ENCODE data around the gene PIGS. TPM values are rescaled to one million over a fixed set of nuclear protein-coding genes. Genes with fewer than 3 reads are reported as not detected.

The PIGS gene
- total and polyA plus RNA-seq, 2 experiments from 2014 or later: 107 to 122 TPM

GRCh38 chr17:28521311-28522085 lies 49.8 kb downstream of the PIGS start:
- peak in 1 of 2 donors; percentile 46 for DNase-seq (ENCODE audit: low read depth in 1 of 2, low spot score in 1 of 2)

GRCh38 chr17:28520687-28521086 lies 50.6 kb downstream of the PIGS start:
- TF ChIP-seq CTCF (IDR thresholded peaks at IDR 0.05; ENCODE audit: low read depth, low read length): no peak
- no peak overlapping the region for H3K4me3 ChIP-seq
- peaks cover 11% of the 10 kb centered on the region for H3K4me1 ChIP-seq (ENCODE audit: low read depth)
- H3K27me3 ChIP-seq: no peaks in the 10 kb centered on the region
- H3K36me3 ChIP-seq: no peaks in the 10 kb centered on the region
- H3K9me3 ChIP-seq (ENCODE audit: low read depth): no peaks in the 10 kb centered on the region
- no peak for DNase-seq (ENCODE audit: low read depth in 1 of 2, low spot score in 1 of 2)
- no peak overlapping the region for H3K27ac ChIP-seq

More at GRCh38 chr17:28521311-28522085, 49.8 kb downstream of the PIGS start:
- Histone ChIP-seq H3K27me3 (no peaks in the 10 kb centered on the region), H3K27ac (no peak overlapping the region), H3K4me3 (no peak overlapping the region), H3K4me1 (ENCODE audit: low read depth) (peaks cover 17% of the 10 kb centered on the region), H3K36me3 (no peaks in the 10 kb centered on the region), H3K9me3 (ENCODE audit: low read depth) (no peaks in the 10 kb centered on the region)
- no peak for TF ChIP-seq CTCF (IDR thresholded peaks at IDR 0.05; ENCODE audit: low read depth, low read length)

GRCh38 chr17:28519236-28519635 lies 52.1 kb downstream of the PIGS start:
- no peaks in the 10 kb centered on the region for H3K36me3 ChIP-seq
- no peak overlapping the region for H3K4me3 ChIP-seq
- no peak overlapping the region for H3K27ac ChIP-seq
- TF ChIP-seq CTCF (IDR thresholded peaks at IDR 0.05; ENCODE audit: low read depth, low read length): no peak
- H3K9me3 ChIP-seq (ENCODE audit: low read depth): no peaks in the 10 kb centered on the region
- no peaks in the 10 kb centered on the region for H3K4me1 ChIP-seq (ENCODE audit: low read depth)
- DNase-seq (ENCODE audit: low read depth in 1 of 2, low spot score in 1 of 2): no peak
- H3K27me3 ChIP-seq: no peaks in the 10 kb centered on the region

GRCh38 chr17:28518578-28518977 lies 52.7 kb downstream of the PIGS start:
- H3K4me1 ChIP-seq (ENCODE audit: low read depth): no peaks in the 10 kb centered on the region
- no peak overlapping the region for H3K4me3 ChIP-seq
- TF ChIP-seq CTCF (IDR thresholded peaks at IDR 0.05; ENCODE audit: low read depth, low read length): no peak
- no peak for DNase-seq (ENCODE audit: low read depth in 1 of 2, low spot score in 1 of 2)
- no peak overlapping the region for H3K27ac ChIP-seq
- no peaks in the 10 kb centered on the region for H3K27me3 ChIP-seq
- H3K9me3 ChIP-seq (ENCODE audit: low read depth): no peaks in the 10 kb centered on the region
- no peaks in the 10 kb centered on the region for H3K36me3 ChIP-seq

GRCh38 chr17:28518132-28518531 lies 53.2 kb downstream of the PIGS start:
- DNase-seq (ENCODE audit: low read depth in 1 of 2, low spot score in 1 of 2): no peak
- Histone ChIP-seq H3K27me3 (no peaks in the 10 kb centered on the region), H3K27ac (no peak overlapping the region), H3K9me3 (ENCODE audit: low read depth) (no peaks in the 10 kb centered on the region), H3K4me1 (ENCODE audit: low read depth) (no peaks in the 10 kb centered on the region), H3K4me3 (no peak overlapping the region), H3K36me3 (no peaks in the 10 kb centered on the region)
- no peak for TF ChIP-seq CTCF (IDR thresholded peaks at IDR 0.05; ENCODE audit: low read depth, low read length)
